Hematopoietic multipotent progenitor cell treated with erythropoietin and hydrocortisone succinate and interleukin-3 and kit ligand, for 17 days (in vitro differentiated cells): ENCODE data around the gene C17orf107.
"Not testable (repeated sequence)": the region's sequence is repeated elsewhere in the genome, so short reads cannot be mapped to it uniquely, and the experiment has no call there.

Experiments
- DNase-seq: peaks from one replicate; pipeline ENCODE4 v3.0.0-alpha.2; 2015; ENCODE audit warnings: low spot score

Gene C17orf107

GRCh38 chr17:4899341-4900230 lies at the start of gene C17orf107:
C17orf107 (plus strand) TSS chr17:4899536; CDS start chr17:4899763, 227 bp downstream.
- peak; percentile 74 for DNase-seq

GRCh38 chr17:4850246-4850645 lies 49.1 kb upstream of the C17orf107 start:
- no peak for DNase-seq

- no peak for DNase-seq
Observed at GRCh38 chr17:4851084-4851483, 48.3 kb upstream of the C17orf107 start.

DNA sequence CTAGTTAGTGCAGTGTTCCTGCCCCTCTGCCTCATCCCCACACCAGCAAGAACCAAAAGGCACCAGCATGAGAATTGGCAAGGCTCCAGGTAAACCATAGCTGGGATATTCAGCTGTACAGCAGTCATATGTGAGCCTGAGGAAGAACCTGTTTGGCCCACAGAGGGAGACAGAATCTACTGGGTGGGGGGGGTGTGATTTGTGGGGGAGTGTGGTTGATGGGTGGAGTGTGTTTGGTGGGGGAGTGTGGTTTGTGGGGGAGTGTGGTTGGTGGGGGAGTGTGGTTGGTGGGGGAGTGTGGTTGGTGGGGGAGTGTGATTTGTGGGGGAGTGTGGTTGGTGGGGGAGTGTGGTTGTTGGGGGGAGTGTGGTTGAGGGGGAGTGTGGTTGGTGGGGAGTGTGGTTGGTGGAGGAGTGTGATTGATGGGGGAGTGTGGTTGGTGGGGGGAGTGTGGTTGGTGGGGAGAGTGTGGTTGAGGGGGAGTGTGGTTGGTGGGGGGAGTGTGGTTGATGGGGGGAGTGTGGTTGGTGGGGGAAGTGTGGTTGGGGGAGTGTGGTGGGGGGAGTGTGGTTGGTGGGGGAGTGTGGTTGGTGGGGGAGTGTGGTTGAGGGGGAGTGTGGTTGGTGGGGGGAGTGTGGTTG lies 46.6 kb upstream of the C17orf107 start:
- DNase-seq, result no peak

DNA sequence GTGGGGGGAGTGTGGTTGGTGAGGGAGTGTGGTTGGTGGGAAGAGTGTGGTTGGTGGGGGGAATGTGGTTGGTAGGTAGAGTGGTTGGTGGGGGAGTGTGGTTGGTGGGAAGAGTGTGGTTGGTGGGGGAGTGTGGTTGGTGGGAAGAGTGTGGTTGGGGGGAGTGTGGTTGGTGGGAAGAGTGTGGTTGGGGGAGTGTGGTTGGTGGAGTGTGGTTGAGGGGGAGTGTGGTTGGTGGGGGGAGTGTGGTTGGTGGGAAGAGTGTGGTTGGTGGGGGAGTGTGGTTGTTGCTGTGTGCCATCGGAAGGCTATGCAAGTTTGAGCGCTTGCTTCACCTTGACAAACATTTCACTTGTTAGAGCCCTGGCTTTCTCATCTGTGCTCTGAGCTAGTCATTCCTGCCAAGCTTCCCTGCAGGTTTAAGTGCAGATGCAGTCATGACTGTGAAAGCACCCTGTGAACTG lies 46.1 kb upstream of the C17orf107 start:
- DNase-seq, result no peak

- DNase-seq, result no peak
Observed at GRCh38 chr17:4854111-4854681, 45.1 kb upstream of the C17orf107 start.

- no peak for DNase-seq
Observed at GRCh38 chr17:4856271-4856936, 42.9 kb upstream of the C17orf107 start.

DNA sequence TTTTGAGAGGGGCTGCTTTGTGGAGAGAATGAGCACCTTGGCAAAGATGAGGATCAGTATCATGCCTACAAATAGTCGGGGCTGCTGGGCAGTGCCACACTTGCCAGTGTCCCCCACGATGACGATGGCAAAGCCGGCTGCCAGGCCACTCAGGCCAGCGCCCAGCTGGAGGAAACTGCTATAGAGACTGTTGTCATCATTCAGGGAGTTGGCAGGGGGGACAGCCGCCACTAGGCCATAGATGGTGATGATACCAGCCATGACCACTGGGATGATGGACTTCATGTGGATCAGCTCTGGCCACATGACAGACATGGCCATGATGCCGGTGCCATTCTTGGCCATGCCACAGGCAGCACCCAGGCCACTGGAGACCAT lies 42.4 kb upstream of the C17orf107 start:
- DNase-seq, result no peak

DNA sequence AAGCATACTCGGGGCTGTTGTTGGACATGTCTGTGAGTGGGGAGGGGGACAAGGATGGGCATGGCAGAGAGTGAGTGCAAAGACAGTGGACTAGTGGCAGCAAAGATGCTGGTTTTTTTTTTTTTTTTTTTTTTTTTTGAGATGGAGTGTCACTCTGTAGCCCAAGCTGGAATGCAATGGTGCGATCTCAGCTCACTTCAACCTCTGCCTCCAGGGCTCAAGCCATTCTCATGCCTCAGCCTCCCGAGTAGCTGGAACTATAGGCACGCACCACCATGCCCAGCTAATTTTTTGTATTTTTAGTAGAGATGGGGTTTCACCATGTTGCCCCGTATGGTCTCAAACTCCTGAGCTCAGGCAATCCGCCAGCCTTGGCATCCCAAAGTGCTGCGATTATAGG lies 42.0 kb upstream of the C17orf107 start:
- not testable (repeated sequence) for DNase-seq

- no peak for DNase-seq
Observed at GRCh38 chr17:4858068-4858881, 41.1 kb upstream of the C17orf107 start.

DNA sequence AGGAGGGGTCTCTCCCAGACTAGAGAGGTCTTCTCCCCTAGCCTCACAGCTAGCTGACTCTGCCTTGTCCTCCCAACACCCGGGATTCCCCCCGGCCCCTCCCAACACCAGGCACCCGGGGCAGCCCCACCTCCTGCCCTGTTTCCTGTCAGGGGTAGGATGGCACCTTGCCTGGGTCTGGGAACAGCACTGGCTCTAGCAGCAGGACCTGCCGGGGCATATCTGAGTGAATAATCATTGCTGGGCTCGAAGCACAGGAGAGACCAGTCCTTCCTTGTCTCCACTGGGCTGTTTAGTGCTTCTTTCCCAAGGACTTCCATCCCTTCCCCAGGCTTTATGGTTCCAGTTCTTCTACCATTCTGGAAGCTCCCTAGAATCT lies 40.5 kb upstream of the C17orf107 start:
- DNase-seq, result no peak

GRCh38 chr17:4859816-4860625 lies 39.3 kb upstream of the C17orf107 start:
- DNase-seq, result no peak

DNA sequence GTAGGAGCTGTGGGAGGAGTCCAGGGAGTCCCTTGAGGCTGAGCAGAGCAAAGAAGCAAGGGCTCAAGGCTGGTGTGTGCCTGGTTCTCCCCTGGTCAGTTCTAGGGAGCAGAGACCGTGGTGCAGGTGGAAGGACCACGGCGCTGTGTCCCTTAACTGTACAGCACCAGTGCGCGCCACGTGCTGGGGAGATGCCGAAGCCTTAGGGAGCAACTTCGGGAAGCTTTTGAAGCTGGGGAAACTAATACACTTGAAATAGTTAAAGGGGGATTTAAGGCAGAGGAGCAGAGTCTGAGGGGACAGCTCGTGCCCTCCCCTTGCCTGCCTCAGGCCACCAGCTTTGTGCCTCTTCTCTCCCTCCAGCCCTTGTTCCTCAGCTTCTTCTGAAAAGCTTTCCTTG lies 38.7 kb upstream of the C17orf107 start:
- no peak for DNase-seq

DNA sequence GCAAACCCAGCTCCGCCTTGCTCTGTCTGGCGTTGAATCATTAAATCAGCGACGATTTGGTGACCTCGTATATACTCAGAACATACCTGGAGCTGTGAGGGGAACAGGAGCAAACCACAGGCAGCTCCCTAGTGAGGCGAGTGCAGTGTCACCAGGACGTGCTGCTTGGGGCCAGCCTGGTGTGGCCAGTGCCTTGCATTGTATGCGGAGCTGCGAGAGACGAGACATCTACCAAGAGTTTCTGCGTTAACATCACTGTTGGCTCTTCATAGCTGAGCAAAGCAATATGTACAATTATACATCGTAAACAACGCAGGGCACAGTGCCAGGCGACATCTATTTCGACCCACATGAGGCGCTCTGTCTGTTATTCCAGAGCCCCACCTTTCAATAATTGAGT lies 38.3 kb upstream of the C17orf107 start:
- no peak for DNase-seq

GRCh38 chr17:4862720-4863119 lies 36.6 kb upstream of the C17orf107 start:
- DNase-seq, result no peak

- no peak for DNase-seq
Observed at GRCh38 chr17:4863321-4863720, 36.0 kb upstream of the C17orf107 start.

DNA sequence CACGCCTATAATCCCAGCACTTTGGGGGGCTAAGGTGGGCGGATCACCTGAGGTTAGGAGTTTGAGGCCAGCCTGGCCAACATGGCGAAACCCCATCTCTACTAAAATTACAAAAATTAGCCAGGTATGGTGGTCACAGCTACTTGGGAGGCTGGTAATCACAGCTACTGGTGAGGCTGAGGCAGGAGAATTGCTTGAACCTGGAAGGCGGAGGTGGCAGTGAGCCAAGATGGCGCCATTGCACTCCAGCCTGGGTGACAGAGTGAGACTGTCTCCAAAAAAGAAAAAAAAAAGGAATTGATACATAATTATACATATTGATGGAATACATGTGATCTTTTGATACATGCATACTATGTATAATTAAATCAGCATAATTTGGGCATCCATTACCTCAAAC lies 31.8 kb upstream of the C17orf107 start:
- not testable (repeated sequence) for DNase-seq

- not testable (repeated sequence) for DNase-seq
Observed at GRCh38 chr17:4869058-4869998, 30.0 kb upstream of the C17orf107 start.

GRCh38 chr17:4870855-4871254 lies 28.5 kb upstream of the C17orf107 start:
- no peak for DNase-seq

GRCh38 chr17:4872786-4873185 lies 26.6 kb upstream of the C17orf107 start:
- DNase-seq, result no peak
